Left ventricle myocardium inferior (tissue), 1 donor: ENCODE results near the gene STRADB. TPM values are rescaled to one million over a fixed set of nuclear protein-coding genes. Genes with fewer than 3 reads are reported as not detected.
"Not testable (repeated sequence)": the region's sequence is repeated elsewhere in the genome, so short reads cannot be mapped to it uniquely, and the experiment has no call there.

Experiments used
- DNase-seq: peaks from one replicate; pipeline ENCODE4 v3.0.0-alpha.2; 2020
- H3K27ac ChIP-seq: fragments of 200-600 bp; replicated peaks from 2 replicates; pipeline ENCODE4 v1.8.0; 2021
- H3K27me3 ChIP-seq: fragments of 200-600 bp; 2 replicates; pipeline ENCODE4 v1.8.0; 2021; ENCODE audit warnings: low read depth
- H3K36me3 ChIP-seq: fragments of 200-600 bp; 2 replicates; pipeline ENCODE4 v1.8.0; 2021
- H3K4me1 ChIP-seq: fragments of 200-600 bp; 2 replicates; pipeline ENCODE4 v1.8.0; 2021
- H3K4me3 ChIP-seq: fragments of 200-600 bp; 2 replicates; pipeline ENCODE4 v1.8.0; 2021; ENCODE audit warnings: mild to moderate bottlenecking, moderate library complexity
- H3K9me3 ChIP-seq: fragments of 200-600 bp; replicated peaks from 2 replicates; pipeline ENCODE4 v1.8.0; 2021
- intact Hi-C: fragments of 100-400 bp; cut with micrococcal nuclease; formaldehyde crosslinking; loops from one replicate; pipeline ENCODE4 v1.11.0; 2022
- total RNA-seq: library from RNA; stranded (reverse); fragmentation: NEBNext Ultra II Directional; extraction: Animal tissue kit (Norgen Biotek cat#: 25700); gene quantifications from one replicate; pipeline ENCODE4 v1.2.1, GENCODE V29; 2021
- TF ChIP-seq, protein P1 (sequence below): fragments of 200-600 bp; IDR thresholded peaks from 2 replicates; pipeline ENCODE4 v1.8.0; 2021; ENCODE audit warnings: antibody characterized with exemption, mild to moderate bottlenecking, borderline replicate concordance
- donor health status: DM: no; HTN: yes; CAD: no; lungs with severe emphysema.

The STRADB gene
- total RNA-seq, 1 donor from 2014 or later, result 57.5 TPM

- intact Hi-C loops, result no loop called here
- no peak for DNase-seq
- H3K9me3 ChIP-seq, result peaks cover 6% of the 10 kb centered on the region
- TF ChIP-seq, protein P1, sequence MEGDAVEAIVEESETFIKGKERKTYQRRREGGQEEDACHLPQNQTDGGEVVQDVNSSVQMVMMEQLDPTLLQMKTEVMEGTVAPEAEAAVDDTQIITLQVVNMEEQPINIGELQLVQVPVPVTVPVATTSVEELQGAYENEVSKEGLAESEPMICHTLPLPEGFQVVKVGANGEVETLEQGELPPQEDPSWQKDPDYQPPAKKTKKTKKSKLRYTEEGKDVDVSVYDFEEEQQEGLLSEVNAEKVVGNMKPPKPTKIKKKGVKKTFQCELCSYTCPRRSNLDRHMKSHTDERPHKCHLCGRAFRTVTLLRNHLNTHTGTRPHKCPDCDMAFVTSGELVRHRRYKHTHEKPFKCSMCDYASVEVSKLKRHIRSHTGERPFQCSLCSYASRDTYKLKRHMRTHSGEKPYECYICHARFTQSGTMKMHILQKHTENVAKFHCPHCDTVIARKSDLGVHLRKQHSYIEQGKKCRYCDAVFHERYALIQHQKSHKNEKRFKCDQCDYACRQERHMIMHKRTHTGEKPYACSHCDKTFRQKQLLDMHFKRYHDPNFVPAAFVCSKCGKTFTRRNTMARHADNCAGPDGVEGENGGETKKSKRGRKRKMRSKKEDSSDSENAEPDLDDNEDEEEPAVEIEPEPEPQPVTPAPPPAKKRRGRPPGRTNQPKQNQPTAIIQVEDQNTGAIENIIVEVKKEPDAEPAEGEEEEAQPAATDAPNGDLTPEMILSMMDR, result no peak
- H3K4me1 ChIP-seq, result peaks cover 74% of the 10 kb centered on the region
- H3K27ac ChIP-seq, result peak overlapping the region; percentile 90
- H3K36me3 ChIP-seq, result peaks cover 12% of the 10 kb centered on the region
- H3K27me3 ChIP-seq, result no peaks in the 10 kb centered on the region
- H3K4me3 ChIP-seq, result peak overlapping the region; percentile 52
Observed at GRCh38 chr2:201432038-201432620, 19.4 kb upstream of the STRADB start.

DNA sequence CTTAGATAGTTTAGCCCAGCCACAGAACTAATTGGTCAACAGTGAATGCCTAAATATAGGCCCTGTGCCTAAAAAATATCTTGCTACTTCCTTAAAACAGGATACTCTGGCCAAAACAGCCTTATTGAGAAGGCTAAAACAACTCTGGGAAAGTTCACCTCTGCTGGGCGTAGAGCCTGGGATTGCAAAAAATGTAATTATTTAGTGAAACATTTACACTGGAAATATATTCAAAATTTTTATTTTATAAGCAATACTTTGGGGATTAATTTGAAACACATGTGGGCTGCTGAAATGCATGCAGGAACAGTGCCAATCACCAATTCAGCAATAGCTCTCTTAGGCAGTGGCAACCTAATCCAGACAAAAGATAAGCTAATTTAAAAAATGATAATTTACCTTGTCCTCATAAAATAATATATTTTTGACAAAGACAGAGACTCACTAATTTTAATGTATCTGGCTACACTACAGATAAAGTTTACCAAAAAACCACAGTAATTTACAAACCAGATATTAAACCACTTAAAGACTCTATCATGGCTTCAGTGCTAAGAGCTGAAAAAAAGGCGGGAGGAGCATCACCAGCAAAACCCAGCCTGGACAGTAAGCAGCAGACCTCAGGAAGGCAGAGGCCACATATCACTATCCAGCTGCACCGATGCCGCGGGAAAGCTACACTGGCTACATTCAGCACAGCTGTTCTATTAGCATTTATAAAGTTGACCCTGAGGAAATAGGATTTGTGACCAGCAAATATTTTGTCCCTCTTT is 18.7 kb upstream of the STRADB start:
- peaks cover 81% of the 10 kb centered on the region for H3K4me1 ChIP-seq
- H3K4me3 ChIP-seq, result peak overlapping the region; percentile 52
- H3K36me3 ChIP-seq, result peaks cover 12% of the 10 kb centered on the region
- no peak for DNase-seq
- H3K27ac ChIP-seq, result peak overlapping the region; percentile 90
- H3K9me3 ChIP-seq, result peaks cover 6% of the 10 kb centered on the region
- no peaks in the 10 kb centered on the region for H3K27me3 ChIP-seq
- intact Hi-C loops, result no loop called here
- TF ChIP-seq, protein P1, result no peak

GRCh38 chr2:201433394-201433995 is 18.0 kb upstream of the STRADB start:
- H3K4me3 ChIP-seq, result peak overlapping the region; percentile 52
- intact Hi-C loops, result no loop called here

GRCh38 chr2:201436141-201436540 is 15.4 kb upstream of the STRADB start:
- Histone ChIP-seq H3K4me3 (no peak overlapping the region), H3K27me3 (no peaks in the 10 kb centered on the region), H3K27ac (peak overlapping the region; percentile 90), H3K36me3 (no peaks in the 10 kb centered on the region), H3K9me3 (no peaks in the 10 kb centered on the region), H3K4me1 (peaks cover 91% of the 10 kb centered on the region)
- TF ChIP-seq, protein P1, result no peak
- intact Hi-C loops, result no loop called here
- DNase-seq, result no peak

More at GRCh38 chr2:201433394-201433995, 18.0 kb upstream of the STRADB start:
- H3K9me3 ChIP-seq, result peaks cover 1% of the 10 kb centered on the region
- H3K27ac ChIP-seq, result peak overlapping the region; percentile 90
- DNase-seq, result no peak
- H3K4me1 ChIP-seq, result peaks cover 87% of the 10 kb centered on the region
- no peaks in the 10 kb centered on the region for H3K27me3 ChIP-seq
- TF ChIP-seq, protein P1, result no peak
- H3K36me3 ChIP-seq, result peaks cover 12% of the 10 kb centered on the region

DNA sequence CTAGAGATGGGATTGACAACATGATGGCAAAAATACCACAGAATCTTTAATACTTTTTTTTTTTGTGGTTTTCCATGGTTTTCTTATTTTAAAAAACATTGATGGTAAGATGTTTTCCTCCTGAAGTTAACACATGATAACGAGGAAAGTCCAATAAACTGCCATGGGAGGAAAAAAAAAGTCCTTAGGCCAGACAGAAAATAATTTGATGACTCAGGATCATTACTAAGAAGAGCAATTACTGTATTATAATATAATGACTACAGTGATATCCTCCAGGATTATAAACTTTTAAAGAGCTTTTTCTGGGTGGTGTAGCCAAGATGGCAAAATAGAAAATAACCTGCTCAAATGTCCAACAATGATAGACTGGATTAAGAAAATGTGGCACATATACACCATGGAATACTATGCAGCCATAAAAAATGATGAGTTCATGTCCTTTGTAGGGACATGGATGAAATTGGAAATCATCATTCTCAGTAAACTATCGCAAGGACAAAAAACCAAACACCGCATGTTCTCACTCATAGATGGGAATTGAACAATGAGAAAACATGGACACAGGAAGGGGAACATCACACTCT is 12.1 kb upstream of the STRADB start:
- H3K36me3 ChIP-seq, H3K27me3 ChIP-seq, DNase-seq, intact Hi-C loops, H3K9me3 ChIP-seq, H3K4me3 ChIP-seq: not testable (repeated sequence)
- peaks cover 88% of the 10 kb centered on the region for H3K4me1 ChIP-seq
- H3K27ac ChIP-seq, result peak overlapping the region; percentile 90
